T follicular helper cell (primary cell): Measurements from ENCODE around the gene RND3.

Source experiments
- DNase-seq: peaks from one replicate; pipeline ENCODE4 v3.0.0-alpha.2; 2020; ENCODE audit warnings: low read depth

RND3 gene

GRCh38 chr2:150441226-150441625 is 46.2 kb downstream of the RND3 start:
- DNase-seq: no peak

GRCh38 chr2:150438654-150439053 is 48.8 kb downstream of the RND3 start:
- no peak for DNase-seq

- DNase-seq: no peak
Observed at GRCh38 chr2:150438041-150438440, 49.4 kb downstream of the RND3 start.

- DNase-seq: no peak
Observed at GRCh38 chr2:150432312-150432625, 55.2 kb downstream of the RND3 start.

GRCh38 chr2:150431561-150432311 is 55.7 kb downstream of the RND3 start:
- DNase-seq: no peak

GRCh38 chr2:150429384-150429961 is 58.0 kb downstream of the RND3 start:
- DNase-seq: no peak

- no peak for DNase-seq
Observed at GRCh38 chr2:150428641-150429040, 58.8 kb downstream of the RND3 start.

GRCh38 chr2:150427298-150427697 is 60.2 kb downstream of the RND3 start:
- DNase-seq: no peak

GRCh38 chr2:150426724-150427123 is 60.7 kb downstream of the RND3 start:
- no peak for DNase-seq

- DNase-seq: no peak
Observed at GRCh38 chr2:150426315-150426714, 61.2 kb downstream of the RND3 start.

GRCh38 chr2:150425121-150425955 is 62.1 kb downstream of the RND3 start:
- no peak for DNase-seq

GRCh38 chr2:150424406-150424805 is 63.1 kb downstream of the RND3 start:
- no peak for DNase-seq

- DNase-seq: no peak
Observed at GRCh38 chr2:150421126-150421651, 66.3 kb downstream of the RND3 start.

GRCh38 chr2:150418916-150419315 is 68.6 kb downstream of the RND3 start:
- no peak for DNase-seq
